Smooth muscle cell (in vitro differentiated cells): ENCODE data around the gene CNTNAP2. TPM values are rescaled to one million over a fixed set of nuclear protein-coding genes. Genes with fewer than 3 reads are reported as not detected.

Experiments used
- DNase-seq: peaks from one replicate; lab custom pipeline; 2025; ENCODE audit not compliant: unreplicated experiment; lab: John Stamatoyannopoulos, UW
- H2AFZ ChIP-seq: fragments of 200-600 bp; sonication (generic); 2 replicates; pipeline ENCODE4 v1.6.0; 2016; ENCODE audit warnings: antibody characterized with exemption, low read depth, mild to moderate bottlenecking
- H3F3A ChIP-seq: fragments of 200-600 bp; sonication (generic); 2 replicates; pipeline ENCODE4 v1.6.0; 2017; ENCODE audit warnings: antibody characterized with exemption, low read depth
- H3K27ac ChIP-seq: fragments of 200-600 bp; sonication (generic); 2 replicates; pipeline ENCODE4 v1.5.1; 2016; ENCODE audit warnings: low read depth, mild to moderate bottlenecking
- H3K27me3 ChIP-seq: fragments of 200-600 bp; sonication (generic); 2 replicates; pipeline ENCODE4 v1.6.1; 2016; ENCODE audit warnings: low read depth, mild to moderate bottlenecking
- H3K36me3 ChIP-seq: fragments of 200-600 bp; sonication (generic); 2 replicates; pipeline ENCODE4 v1.5.1; 2016; ENCODE audit warnings: low read depth
- H3K4me1 ChIP-seq: fragments of 200-600 bp; sonication (generic); 2 replicates; pipeline ENCODE4 v1.5.1; 2016; ENCODE audit warnings: low read depth
- H3K4me2 ChIP-seq: fragments of 200-600 bp; sonication (generic); 2 replicates; pipeline ENCODE4 v1.6.0; 2016; ENCODE audit warnings: mild to moderate bottlenecking
- H3K4me3 ChIP-seq: fragments of 200-600 bp; sonication (generic); 2 replicates; pipeline ENCODE4 v1.5.1; 2016; ENCODE audit warnings: mild to moderate bottlenecking
- H3K79me2 ChIP-seq: fragments of 200-600 bp; sonication (generic); 2 replicates; pipeline ENCODE4 v1.6.0; 2016; ENCODE audit warnings: low read depth, mild to moderate bottlenecking
- H3K9ac ChIP-seq: fragments of 200-600 bp; sonication (generic); 2 replicates; pipeline ENCODE4 v1.6.0; 2016; ENCODE audit warnings: low read depth
- H3K9me3 ChIP-seq: fragments of 200-600 bp; sonication (generic); replicated peaks from 2 replicates; pipeline ENCODE4 v1.5.1; 2016; ENCODE audit warnings: low read depth
- H4K20me1 ChIP-seq: fragments of 200-600 bp; sonication (generic); 2 replicates; pipeline ENCODE4 v1.6.0; 2016; ENCODE audit warnings: low read depth
- CTCF ChIP-seq: fragments of 200-600 bp; sonication (generic); IDR thresholded peaks from 2 replicates; pipeline ENCODE4 v1.5.1; 2017; ENCODE audit warnings: borderline replicate concordance, mild to moderate bottlenecking, antibody characterized with exemption; ENCODE audit not compliant: insufficient read depth, poor library complexity, severe bottlenecking
- WGBS: methylation state at CpG from one replicate; pipeline ENCODE4 v1.1.7; 2016; ENCODE audit warnings: low lambda C conversion rate; 5-methylcytosine and 5-hydroxymethylcytosine counted together
- polyA plus RNA-seq: library from polyadenylated mRNA; unstranded; fragments of >200 nt; fragmentation: Nextera tagmentation; extraction: Ambion mirVana; gene quantifications from 2 replicates; pipeline ENCODE4 v1.2.1, GENCODE V29; 2016
- total RNA-seq: library from RNA; depleted of rRNA; stranded (reverse); fragments of >200 nt; gene quantifications from 2 replicates; pipeline ENCODE4 v1.2.3, GENCODE V29; 2014

Gene CNTNAP2
- total and polyA plus RNA-seq, 2 experiments from 2014 or later = 1.7 to 9.0 TPM

- H2AFZ ChIP-seq = no peak overlapping the region
- DNase-seq = no peak
- TF ChIP-seq CTCF = no peak
Measured at GRCh38 chr7:147182874-147183273, 1066.3 kb downstream of the CNTNAP2 start.

GRCh38 chr7:147183276-147183675, 1066.7 kb downstream of the CNTNAP2 start:
- Histone ChIP-seq H2AFZ (no peak overlapping the region), H3K9ac (no peak overlapping the region), H3K4me1 (no peaks in the 10 kb centered on the region), H4K20me1 (no peaks in the 10 kb centered on the region), H3K4me2 (no peak overlapping the region), H3K27ac (no peak overlapping the region), H3F3A (no peaks in the 10 kb centered on the region), H3K79me2 (no peaks in the 10 kb centered on the region), H3K9me3 (no peaks in the 10 kb centered on the region), H3K4me3 (no peak overlapping the region), H3K27me3 (no peaks in the 10 kb centered on the region), H3K36me3 (no peaks in the 10 kb centered on the region)
- TF ChIP-seq CTCF = no peak
- no peak for DNase-seq
- WGBS = 87% methylated on average over 2 of the region's 2 CpGs

More at GRCh38 chr7:147182874-147183273, 1066.3 kb downstream of the CNTNAP2 start:
- Histone ChIP-seq H3K4me1 (no peaks in the 10 kb centered on the region), H3K36me3 (no peaks in the 10 kb centered on the region), H3K9me3 (no peaks in the 10 kb centered on the region), H3K4me3 (no peak overlapping the region), H3F3A (no peaks in the 10 kb centered on the region), H3K27me3 (no peaks in the 10 kb centered on the region), H3K27ac (no peak overlapping the region), H3K79me2 (no peaks in the 10 kb centered on the region), H4K20me1 (no peaks in the 10 kb centered on the region), H3K4me2 (no peak overlapping the region), H3K9ac (no peak overlapping the region)

GRCh38 chr7:147188467-147188866, 1071.9 kb downstream of the CNTNAP2 start:
- no peak overlapping the region for H3K4me2 ChIP-seq
- no peaks in the 10 kb centered on the region for H3K4me1 ChIP-seq
- H3K4me3 ChIP-seq = no peak overlapping the region
- no peaks in the 10 kb centered on the region for H3F3A ChIP-seq
- 100% methylated on average over 1 of the region's 1 CpG for WGBS
- no peaks in the 10 kb centered on the region for H3K27me3 ChIP-seq
- H4K20me1 ChIP-seq = no peaks in the 10 kb centered on the region
- H3K36me3 ChIP-seq = no peaks in the 10 kb centered on the region
- no peak for TF ChIP-seq CTCF
- H3K9ac ChIP-seq = no peak overlapping the region
- DNase-seq = no peak
- no peak overlapping the region for H3K27ac ChIP-seq
- H3K9me3 ChIP-seq = no peaks in the 10 kb centered on the region
- H2AFZ ChIP-seq = no peak overlapping the region
- H3K79me2 ChIP-seq = no peaks in the 10 kb centered on the region

- Histone ChIP-seq H3K79me2 (no peaks in the 10 kb centered on the region), H3K9ac (no peak overlapping the region), H3K27me3 (no peaks in the 10 kb centered on the region), H3K36me3 (no peaks in the 10 kb centered on the region), H2AFZ (no peak overlapping the region), H3K4me3 (no peak overlapping the region), H3K4me1 (no peaks in the 10 kb centered on the region), H3K9me3 (no peaks in the 10 kb centered on the region), H3K27ac (no peak overlapping the region), H3F3A (no peaks in the 10 kb centered on the region), H4K20me1 (no peaks in the 10 kb centered on the region), H3K4me2 (no peak overlapping the region)
- no peak for TF ChIP-seq CTCF
- no peak for DNase-seq
Measured at GRCh38 chr7:147193476-147193875, 1076.9 kb downstream of the CNTNAP2 start.
